Peyer's patch (tissue), 4 donors: ENCODE results near the gene MTMR11.

Experiments used
- CTCF ChIP-seq, 6 experiments: fragments of 450-650 bp in 4 of 6; fragments of 200-600 bp in 2 of 6; sonication (generic) in 1 of 6; IDR thresholded peaks; one replicate each; pipeline ENCODE4 v1.5.1; 2017 to 2019; ENCODE audit warnings: antibody characterized with exemption in 6 of 6, mild to moderate bottlenecking in 3 of 6, moderate library complexity in 1 of 6
- POLR2A ChIP-seq, 2 donors: fragments of 450-650 bp; IDR thresholded peaks; one replicate each; pipeline ENCODE4 v1.5.1; 2017; ENCODE audit warnings: antibody characterized with exemption in 2 of 2, mild to moderate bottlenecking in 2 of 2, moderate library complexity in 2 of 2

- TF ChIP-seq CTCF (IDR thresholded peaks at IDR 0.05) (no peak), POLR2A (IDR thresholded peaks at IDR 0.05) (no peak)
Measured at GRCh38 chr1:149972547-149972946, 35.9 kb upstream of the MTMR11 start.
